Testis (tissue), 3 donors: Measurements from ENCODE around the gene HSD17B1. TPM values are rescaled to one million over a fixed set of nuclear protein-coding genes. Genes with fewer than 3 reads are reported as not detected.

Experiments used
- DNase-seq: peaks from one replicate; pipeline ENCODE4 v3.0.0-alpha.2; 2019
- H3K27ac ChIP-seq, 2 donors: fragments of 200-600 bp; sonication (generic); one replicate each; pipeline ENCODE4 v1.5.1; 2019
- H3K27me3 ChIP-seq: fragments of 200-600 bp; sonication (generic); one replicate; pipeline ENCODE4 v1.5.1; 2019
- H3K36me3 ChIP-seq: fragments of 200-600 bp; sonication (generic); one replicate; pipeline ENCODE4 v1.5.1; 2017; ENCODE audit warnings: low read depth; ENCODE audit errors: missing control alignments
- H3K4me1 ChIP-seq: fragments of 200-600 bp; sonication (generic); one replicate; pipeline ENCODE4 v1.5.1; 2019
- H3K4me3 ChIP-seq, 2 donors: fragments of 200-600 bp; sonication (generic); one replicate each; pipeline ENCODE4 v1.5.1; 2017 to 2019
- H3K9me3 ChIP-seq: fragments of 200-600 bp; sonication (generic); one replicate; pipeline ENCODE4 v1.5.1; 2017
- POLR2A ChIP-seq: fragments of 450-650 bp; IDR thresholded peaks from one replicate; pipeline ENCODE4 v1.6.1; 2017; ENCODE audit warnings: antibody characterized with exemption, mild to moderate bottlenecking, moderate library complexity
- WGBS, 2 donors: methylation state at CpG; one replicate each; pipeline ENCODE4 v1.1.5; 2018; 5-methylcytosine and 5-hydroxymethylcytosine counted together
- intact Hi-C: fragments of 100-400 bp; cut with DNase I; formaldehyde crosslinking; loops from one replicate; pipeline ENCODE4 v1.15.1; 2023; ENCODE audit warnings: low total_unique reads
- polyA plus RNA-seq: library from polyadenylated mRNA; stranded (reverse); fragments of 350-450 nt; fragmentation: Illumina TruSeq; extraction: RNeasy Lipid Tissue Mini Kit (QIAGEN cat#74804); gene quantifications from one replicate; pipeline ENCODE4 v1.2.3, GENCODE V29; 2014; ENCODE audit warnings: low read depth, low replicate concordance; ENCODE audit not compliant: insufficient read depth
- total RNA-seq, 2 donors: library from RNA; depleted of rRNA; stranded (reverse); fragments of >200 nt; gene quantifications; one replicate each; pipeline ENCODE4 v1.2.3, GENCODE V29; 2016
- TF ChIP-seq, protein P1 (sequence below), 3 experiments: fragments of 450-650 bp in 2 of 3; fragments of 200-600 bp in 1 of 3; sonication (generic) in 1 of 3; IDR thresholded peaks; one replicate each; pipeline ENCODE4 v1.5.1; 2016 to 2019; ENCODE audit warnings: antibody characterized with exemption in 3 of 3, mild to moderate bottlenecking in 2 of 3, moderate library complexity in 1 of 3

The HSD17B1 gene
- total and polyA plus RNA-seq, 3 donors from 2014 or later = 7.1 to 14.4 (median 13.8) TPM

DNA sequence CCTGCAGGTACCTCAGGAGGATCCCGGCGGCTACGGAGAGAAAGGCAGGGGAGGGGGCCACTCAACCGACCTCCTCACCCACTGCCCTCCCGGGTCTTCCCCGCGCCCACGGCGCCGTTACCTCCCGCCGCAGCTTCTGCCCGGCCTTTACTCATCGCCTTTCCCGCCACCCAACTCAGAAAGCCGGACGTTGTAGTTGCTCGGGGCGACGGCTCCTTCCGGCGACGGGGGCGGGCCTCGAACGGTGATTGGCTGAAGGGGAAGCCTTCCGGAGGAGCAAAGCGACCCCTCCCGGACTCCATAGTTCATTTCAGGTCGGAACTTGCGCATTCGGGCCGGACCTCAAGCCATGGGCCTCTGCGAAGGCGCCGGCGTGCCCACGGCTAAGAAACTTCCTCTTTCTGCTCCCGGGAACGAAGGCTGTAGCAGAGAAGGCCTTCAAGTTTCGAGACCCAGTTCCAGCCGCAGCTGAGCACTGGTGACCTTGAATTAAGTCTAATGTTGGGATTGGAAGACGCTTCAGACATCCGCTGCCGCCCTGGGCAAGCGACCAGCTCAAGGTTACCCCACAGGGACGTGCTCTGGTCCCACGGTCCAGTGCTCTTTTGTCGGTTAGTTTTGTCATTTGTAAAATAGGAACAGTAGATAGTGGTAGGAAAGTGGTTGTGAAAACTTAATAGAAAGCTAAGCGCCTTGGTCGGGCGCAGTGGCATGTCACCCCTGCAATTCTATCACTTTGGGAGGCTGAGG, 25.0 kb downstream of the HSD17B1 start, which contains the start of gene PSMC3IP:
TSS of gene PSMC3IP (minus strand) at position 198 of the 750 bp plus-strand sequence. CDS start at position 155, 43 bp downstream.
- TF ChIP-seq, protein P1, sequence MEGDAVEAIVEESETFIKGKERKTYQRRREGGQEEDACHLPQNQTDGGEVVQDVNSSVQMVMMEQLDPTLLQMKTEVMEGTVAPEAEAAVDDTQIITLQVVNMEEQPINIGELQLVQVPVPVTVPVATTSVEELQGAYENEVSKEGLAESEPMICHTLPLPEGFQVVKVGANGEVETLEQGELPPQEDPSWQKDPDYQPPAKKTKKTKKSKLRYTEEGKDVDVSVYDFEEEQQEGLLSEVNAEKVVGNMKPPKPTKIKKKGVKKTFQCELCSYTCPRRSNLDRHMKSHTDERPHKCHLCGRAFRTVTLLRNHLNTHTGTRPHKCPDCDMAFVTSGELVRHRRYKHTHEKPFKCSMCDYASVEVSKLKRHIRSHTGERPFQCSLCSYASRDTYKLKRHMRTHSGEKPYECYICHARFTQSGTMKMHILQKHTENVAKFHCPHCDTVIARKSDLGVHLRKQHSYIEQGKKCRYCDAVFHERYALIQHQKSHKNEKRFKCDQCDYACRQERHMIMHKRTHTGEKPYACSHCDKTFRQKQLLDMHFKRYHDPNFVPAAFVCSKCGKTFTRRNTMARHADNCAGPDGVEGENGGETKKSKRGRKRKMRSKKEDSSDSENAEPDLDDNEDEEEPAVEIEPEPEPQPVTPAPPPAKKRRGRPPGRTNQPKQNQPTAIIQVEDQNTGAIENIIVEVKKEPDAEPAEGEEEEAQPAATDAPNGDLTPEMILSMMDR (IDR thresholded peaks at IDR 0.05) = peak in 2 of 3 experiments; percentile 46 to 60
- TF ChIP-seq POLR2A = no peak
- intact Hi-C loops = loop anchor here (10.0 kb wide), 1 partner anchor 97 kb away; the partner anchor contains the start of gene PLEKHH3
- Histone ChIP-seq H3K9me3 (no peaks in the 10 kb centered on the region), H3K27me3 (no peaks in the 10 kb centered on the region), H3K36me3 (no peaks in the 10 kb centered on the region), H3K4me1 (peaks cover 12% of the 10 kb centered on the region), H3K27ac (peak within 1 kb of the TSS; percentile 40 to 87), H3K4me3 (peak within 1 kb of the TSS; percentile 60 to 66)
- WGBS, 2 donors = 0 to 1% methylated on average over 37 to 50 of the region's 52 CpGs
- DNase-seq = peak; percentile 97

DNA sequence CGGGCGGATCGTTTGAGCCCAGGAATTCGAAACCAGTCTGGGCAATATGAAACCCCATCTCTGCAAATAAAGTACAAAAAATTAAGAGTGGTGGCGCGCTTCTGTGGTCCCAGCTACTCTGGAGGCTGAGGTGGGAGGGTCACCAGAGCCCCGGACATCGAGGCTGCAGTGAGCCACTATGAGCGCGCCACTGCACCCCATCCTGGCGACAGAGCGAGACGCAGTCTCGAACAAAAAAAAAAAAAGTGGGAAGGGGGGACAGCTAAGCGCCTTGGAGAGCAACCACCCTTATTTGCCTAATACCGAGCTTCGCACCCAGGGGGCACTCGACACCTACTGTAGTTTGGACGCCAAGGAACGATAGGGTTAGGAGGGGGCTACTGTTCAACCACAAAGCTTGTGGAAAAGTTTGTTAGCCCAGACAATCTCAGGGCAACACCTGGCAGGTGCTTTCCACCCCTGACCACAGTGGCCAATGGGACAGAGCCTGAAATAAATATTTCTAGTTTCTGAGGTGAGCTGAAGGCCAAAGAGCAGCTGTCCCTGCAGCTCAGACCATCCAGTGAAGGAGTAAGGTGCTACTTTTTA, 25.7 kb downstream of the HSD17B1 start:
- TF ChIP-seq, protein P1 (IDR thresholded peaks at IDR 0.05) = peak; percentile 72 to 77 (median 73)
- TF ChIP-seq POLR2A = no peak
- WGBS, 2 donors = 0 to 1% methylated on average over 20 of the region's 20 CpGs
- Histone ChIP-seq H3K27ac (peak overlapping the region; percentile 40 to 87), H3K27me3 (no peaks in the 10 kb centered on the region), H3K9me3 (no peaks in the 10 kb centered on the region), H3K36me3 (no peaks in the 10 kb centered on the region), H3K4me3 (peak overlapping the region; percentile 60 to 66), H3K4me1 (peaks cover 12% of the 10 kb centered on the region)
- peak; percentile 84 for DNase-seq
- intact Hi-C loops = loop anchor here (10.0 kb wide), 1 partner anchor 96 kb away; the partner anchor contains the start of gene PLEKHH3

DNA sequence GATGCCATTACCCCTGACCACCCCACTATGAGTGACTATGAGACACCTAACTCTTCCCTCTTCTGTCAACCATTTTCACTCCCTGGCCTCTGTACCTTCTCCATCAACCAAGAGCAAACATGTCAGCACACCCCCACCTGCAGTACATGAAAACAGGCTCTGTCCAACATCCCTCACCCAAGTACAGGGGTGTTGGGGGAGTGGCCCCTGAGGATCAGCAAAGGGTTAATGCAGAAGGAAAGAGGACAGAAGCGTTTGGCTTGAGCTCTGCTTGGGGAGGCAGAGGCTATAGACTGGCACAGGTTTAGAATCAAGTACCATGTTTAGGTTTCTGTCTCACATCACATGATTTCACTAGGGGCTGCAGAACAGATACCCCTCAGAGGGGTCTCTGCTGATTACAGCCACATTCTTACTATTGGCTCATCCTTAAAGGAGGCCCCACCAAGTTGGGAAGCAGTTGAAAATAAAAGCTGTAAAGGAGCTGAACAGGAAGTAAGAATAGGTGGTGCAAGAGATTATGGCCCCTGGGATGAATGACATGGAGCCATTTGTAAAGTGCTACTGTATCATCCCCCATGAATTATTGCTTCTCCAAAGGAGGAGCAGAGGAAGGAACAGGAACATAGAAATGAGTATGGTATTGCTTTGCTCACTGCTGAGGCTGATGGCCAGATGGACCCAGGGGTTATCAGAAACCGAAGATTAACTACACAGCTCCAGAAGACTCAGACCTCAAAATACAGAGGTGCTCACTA, 27.2 kb downstream of the HSD17B1 start:
- H3K4me1 ChIP-seq = peaks cover 12% of the 10 kb centered on the region
- no peaks in the 10 kb centered on the region for H3K9me3 ChIP-seq
- TF ChIP-seq, protein P1 (IDR thresholded peaks at IDR 0.05) = no peak
- no peak for TF ChIP-seq POLR2A
- DNase-seq = no peak
- H3K27me3 ChIP-seq = no peaks in the 10 kb centered on the region
- no peaks in the 10 kb centered on the region for H3K36me3 ChIP-seq
- intact Hi-C loops = loop anchor here (10.0 kb wide), 1 partner anchor 95 kb away; the partner anchor contains the start of gene PLEKHH3
- H3K27ac ChIP-seq = no peak overlapping the region
- H3K4me3 ChIP-seq = no peak overlapping the region
- WGBS, 2 donors = 38 to 54% methylated on average over 2 of the region's 2 CpGs

DNA sequence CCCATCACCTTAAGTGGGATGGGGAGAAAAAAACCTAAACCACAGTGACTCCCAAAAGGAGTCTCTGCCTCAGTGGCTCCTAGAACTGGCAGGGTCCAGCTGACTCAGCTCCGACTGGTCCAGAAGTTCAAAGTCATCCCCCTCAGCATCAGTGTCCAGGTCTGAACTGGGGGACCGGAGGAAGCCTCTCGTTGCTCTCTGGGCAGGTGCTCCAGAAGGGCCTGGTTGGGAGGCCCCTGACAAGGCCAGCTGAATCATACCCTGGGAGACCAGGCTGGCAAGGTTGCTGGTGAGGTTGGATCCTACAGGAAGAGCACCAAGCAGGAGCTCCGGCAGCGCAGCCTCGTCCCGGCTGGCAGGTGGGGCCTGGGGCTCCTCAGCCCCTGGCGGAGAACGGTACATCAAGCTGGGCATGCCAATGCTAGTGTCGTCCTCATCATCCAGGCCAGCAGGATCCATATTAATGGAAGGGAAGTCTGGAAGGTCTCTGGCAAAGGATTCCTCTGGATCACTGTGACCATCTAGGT, 29.1 kb downstream of the HSD17B1 start:
- Histone ChIP-seq H3K4me3 (no peak overlapping the region), H3K27ac (no peak overlapping the region), H3K4me1 (peaks cover 12% of the 10 kb centered on the region), H3K27me3 (no peaks in the 10 kb centered on the region), H3K9me3 (no peaks in the 10 kb centered on the region), H3K36me3 (no peaks in the 10 kb centered on the region)
- intact Hi-C loops = no loop called here
- TF ChIP-seq POLR2A = no peak
- TF ChIP-seq, protein P1 (IDR thresholded peaks at IDR 0.05) = no peak
- DNase-seq = no peak
- 80 to 87% methylated on average over 3 to 10 of the region's 10 CpGs for WGBS, 2 donors
